Ectodermal cell (in vitro differentiated cells): ENCODE data around the gene PDLIM5.

Experiments
- H3K27ac ChIP-seq: 2 replicates; pipeline ENCODE4 v1.7.0; 2013; ENCODE audit warnings: mild to moderate bottlenecking, low read depth, low read length; ENCODE audit not compliant: insufficient read depth, poor library complexity, severe bottlenecking
- H3K27me3 ChIP-seq: 2 replicates; pipeline ENCODE4 v1.7.0; 2013; ENCODE audit warnings: mild to moderate bottlenecking, low read length; ENCODE audit not compliant: insufficient read depth, control insufficient read depth, poor library complexity, severe bottlenecking
- H3K36me3 ChIP-seq: one replicate; pipeline ENCODE4 v1.7.0; 2013; ENCODE audit warnings: low read length; ENCODE audit not compliant: control insufficient read depth, insufficient read depth
- H3K4me1 ChIP-seq: one replicate; pipeline ENCODE4 v1.7.0; 2013; ENCODE audit warnings: low read length; ENCODE audit not compliant: control insufficient read depth, insufficient read depth
- H3K4me3 ChIP-seq: 2 replicates; pipeline ENCODE4 v1.7.0; 2013; ENCODE audit warnings: low read depth, low read length, control low read depth; ENCODE audit not compliant: insufficient read depth
- H3K9me3 ChIP-seq: 2 replicates; pipeline ENCODE4 v1.7.0; 2013; ENCODE audit warnings: mild to moderate bottlenecking, low read length, moderate library complexity; ENCODE audit not compliant: control insufficient read depth
- WGBS, 2 experiments: methylation state at CpG; one replicate each; pipeline ENCODE4 v1.1.7; 2013; ENCODE audit warnings: missing lambda C conversion rate in 2 of 2; 5-methylcytosine and 5-hydroxymethylcytosine counted together

Gene PDLIM5

GRCh38 chr4:94636004-94636403, 184.3 kb downstream of the PDLIM5 start:
- no peak overlapping the region for H3K27ac ChIP-seq
- no peak overlapping the region for H3K4me3 ChIP-seq
- H3K9me3 ChIP-seq, result no peaks in the 10 kb centered on the region
- no peaks in the 10 kb centered on the region for H3K36me3 ChIP-seq
- no peaks in the 10 kb centered on the region for H3K27me3 ChIP-seq
- H3K4me1 ChIP-seq, result no peaks in the 10 kb centered on the region
- 95 to 98% methylated on average over 2 of the region's 2 CpGs for WGBS, 2 experiments

- Histone ChIP-seq H3K4me1 (no peaks in the 10 kb centered on the region), H3K27me3 (no peaks in the 10 kb centered on the region), H3K36me3 (no peaks in the 10 kb centered on the region), H3K9me3 (no peaks in the 10 kb centered on the region), H3K4me3 (no peak overlapping the region), H3K27ac (no peak overlapping the region)
- WGBS, 2 experiments, result 94% methylated on average over 2 of the region's 2 CpGs
Measured at GRCh38 chr4:94639298-94639697, 187.6 kb downstream of the PDLIM5 start.

GRCh38 chr4:94640151-94640550, 188.4 kb downstream of the PDLIM5 start:
- Histone ChIP-seq H3K4me3 (no peak overlapping the region), H3K9me3 (no peaks in the 10 kb centered on the region), H3K27ac (no peak overlapping the region), H3K36me3 (no peaks in the 10 kb centered on the region), H3K4me1 (no peaks in the 10 kb centered on the region), H3K27me3 (no peaks in the 10 kb centered on the region)
- 98 to 99% methylated on average over 4 of the region's 4 CpGs for WGBS, 2 experiments

GRCh38 chr4:94641702-94642560, 190.2 kb downstream of the PDLIM5 start:
- H3K36me3 ChIP-seq, result no peaks in the 10 kb centered on the region
- H3K27ac ChIP-seq, result no peak overlapping the region
- H3K4me3 ChIP-seq, result no peak overlapping the region
- no peaks in the 10 kb centered on the region for H3K4me1 ChIP-seq
- 100% methylated on average over 1 to 2 of the region's 3 CpGs for WGBS, 2 experiments
- H3K9me3 ChIP-seq, result no peaks in the 10 kb centered on the region
- H3K27me3 ChIP-seq, result no peaks in the 10 kb centered on the region

GRCh38 chr4:94642561-94642866, 190.8 kb downstream of the PDLIM5 start:
- Histone ChIP-seq H3K4me1 (no peaks in the 10 kb centered on the region), H3K4me3 (no peak overlapping the region), H3K36me3 (no peaks in the 10 kb centered on the region), H3K9me3 (no peaks in the 10 kb centered on the region), H3K27me3 (no peaks in the 10 kb centered on the region), H3K27ac (no peak overlapping the region)
- 88 to 90% methylated on average over 1 to 2 of the region's 2 CpGs for WGBS, 2 experiments

GRCh38 chr4:94648699-94649098, 197.0 kb downstream of the PDLIM5 start:
- Histone ChIP-seq H3K9me3 (no peaks in the 10 kb centered on the region), H3K4me1 (no peaks in the 10 kb centered on the region)
- WGBS, 2 experiments, result 95% methylated on average over 7 of the region's 7 CpGs

GRCh38 chr4:94649381-94650133, 197.8 kb downstream of the PDLIM5 start:
- WGBS, 2 experiments, result 93 to 100% methylated on average over 1 of the region's 1 CpG
- H3K4me1 ChIP-seq, result no peaks in the 10 kb centered on the region
- no peak overlapping the region for H3K27ac ChIP-seq
- no peak overlapping the region for H3K4me3 ChIP-seq
- H3K36me3 ChIP-seq, result no peaks in the 10 kb centered on the region
- no peaks in the 10 kb centered on the region for H3K27me3 ChIP-seq
- H3K9me3 ChIP-seq, result no peaks in the 10 kb centered on the region

More at GRCh38 chr4:94648699-94649098, 197.0 kb downstream of the PDLIM5 start:
- Histone ChIP-seq H3K36me3 (no peaks in the 10 kb centered on the region), H3K4me3 (no peak overlapping the region), H3K27me3 (no peaks in the 10 kb centered on the region), H3K27ac (no peak overlapping the region)

- Histone ChIP-seq H3K9me3 (no peaks in the 10 kb centered on the region), H3K27ac (no peak overlapping the region), H3K4me3 (no peak overlapping the region), H3K4me1 (no peaks in the 10 kb centered on the region), H3K27me3 (no peaks in the 10 kb centered on the region), H3K36me3 (no peaks in the 10 kb centered on the region)
- 95 to 96% methylated on average over 4 to 5 of the region's 5 CpGs for WGBS, 2 experiments
Measured at GRCh38 chr4:94650134-94650495, 198.4 kb downstream of the PDLIM5 start.

GRCh38 chr4:94650690-94651089, 198.9 kb downstream of the PDLIM5 start:
- no peaks in the 10 kb centered on the region for H3K27me3 ChIP-seq
- H3K4me1 ChIP-seq, result no peaks in the 10 kb centered on the region
- no peak overlapping the region for H3K4me3 ChIP-seq
- H3K27ac ChIP-seq, result no peak overlapping the region
- WGBS, 2 experiments, result 89 to 96% methylated on average over 3 of the region's 3 CpGs
- H3K36me3 ChIP-seq, result no peaks in the 10 kb centered on the region
- no peaks in the 10 kb centered on the region for H3K9me3 ChIP-seq

GRCh38 chr4:94653095-94653649, 201.4 kb downstream of the PDLIM5 start:
- Histone ChIP-seq H3K36me3 (no peaks in the 10 kb centered on the region), H3K4me3 (no peak overlapping the region), H3K27ac (no peak overlapping the region), H3K4me1 (no peaks in the 10 kb centered on the region), H3K27me3 (no peaks in the 10 kb centered on the region), H3K9me3 (no peaks in the 10 kb centered on the region)
- 97 to 98% methylated on average over 2 to 3 of the region's 3 CpGs for WGBS, 2 experiments
